Measurements from ENCODE around the gene MROH9. TPM values are rescaled to one million over a fixed set of nuclear protein-coding genes. Genes with fewer than 3 reads are reported as not detected.

Gene MROH9
- total RNA-seq, 1 experiment from 2014 or later = not detected

DNA sequence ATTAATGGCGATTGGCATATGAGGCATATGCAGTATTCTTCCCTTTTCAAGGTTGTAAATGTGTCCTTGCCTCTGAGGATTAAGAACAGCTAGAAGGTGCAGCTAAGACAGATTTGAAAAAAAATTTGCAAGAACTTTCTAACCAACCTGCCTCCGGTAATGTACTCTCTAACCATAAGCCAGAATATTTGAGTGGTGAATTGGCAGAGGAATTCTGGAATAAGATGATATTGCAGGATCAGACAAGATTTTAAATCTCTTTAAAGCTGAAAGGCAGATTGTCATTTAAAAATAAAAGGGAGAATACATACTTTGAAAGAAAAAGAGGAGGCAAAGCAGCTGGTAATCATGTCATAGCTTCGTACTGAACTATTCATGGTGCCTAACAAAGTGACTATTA is 29.2 kb downstream of the MROH9 start:
- H3K4ac ChIP-seq (ENCODE audit: low read depth, low read length) = no peak overlapping the region
- H3K27me3 ChIP-seq (ENCODE audit: insufficient read depth, low read length) = no peaks in the 10 kb centered on the region
- H4K91ac ChIP-seq (ENCODE audit: insufficient read length, low read depth, low read length) = no peak overlapping the region
- H3K9me3 ChIP-seq (ENCODE audit: control insufficient read depth, low read depth, low read length) = no peaks in the 10 kb centered on the region
- H3K27me3 Mint-ChIP-seq (ENCODE audit: low read depth) = no peaks in the 10 kb centered on the region
- no peaks in the 10 kb centered on the region for H3K79me1 ChIP-seq (ENCODE audit: insufficient read depth, low read depth, low read length, poor library complexity, severe bottlenecking)
- H2BK12ac ChIP-seq (ENCODE audit: insufficient read length, low read depth, low read length) = no peak overlapping the region
- H4K20me1 ChIP-seq (ENCODE audit: control insufficient read depth, insufficient read depth, insufficient read length) = no peaks in the 10 kb centered on the region
- no peak overlapping the region for H2AK5ac ChIP-seq (ENCODE audit: insufficient read length, low read length)
- WGBS (ENCODE audit: extremely low coverage, insufficient read length, low lambda C conversion rate) = no CpG with 5 or more reads among the region's 3 CpGs
- H3K9ac ChIP-seq (ENCODE audit: extremely low read depth, insufficient read length, low read length) = no peak overlapping the region
- H3K14ac ChIP-seq (ENCODE audit: insufficient read depth, low read length) = no peak overlapping the region
- no peaks in the 10 kb centered on the region for H3K4me1 Mint-ChIP-seq
- H4K8ac ChIP-seq (replicated peaks; ENCODE audit: insufficient read length, low read depth, low read length) = no peak overlapping the region
- H4K5ac ChIP-seq (ENCODE audit: insufficient read length, low read depth, low read length) = no peak overlapping the region
- no peaks in the 10 kb centered on the region for H3K4me1 ChIP-seq (ENCODE audit: insufficient read depth, low read length)
- H2BK120ac ChIP-seq (ENCODE audit: low read depth, low read length, poor library complexity, severe bottlenecking) = no peak overlapping the region
- no peaks in the 10 kb centered on the region for H3K23me2 ChIP-seq (ENCODE audit: insufficient read length, low read depth, low read length, poor library complexity, severe bottlenecking)
- H3K4me2 ChIP-seq (ENCODE audit: insufficient read depth, insufficient read length, low read length) = no peak overlapping the region
- DNase-seq = no peak
- H3K27ac Mint-ChIP-seq = no peak overlapping the region
- no peak overlapping the region for H3T11ph ChIP-seq (ENCODE audit: low read length)
- H3K9me3 Mint-ChIP-seq = no peaks in the 10 kb centered on the region
- H3K4me3 Mint-ChIP-seq = no peak overlapping the region
- no peak overlapping the region for H2BK15ac ChIP-seq (ENCODE audit: low read depth, low read length)
- H3K56ac ChIP-seq (ENCODE audit: insufficient read length, low read depth, low read length) = no peak overlapping the region
- H2BK20ac ChIP-seq (ENCODE audit: low read depth, low read length, poor library complexity, severe bottlenecking) = no peak overlapping the region
- H3K23ac ChIP-seq (ENCODE audit: insufficient read length, low read depth, low read length) = no peak overlapping the region
- no peak overlapping the region for H3K27ac ChIP-seq (ENCODE audit: insufficient read length, low read depth, low read length)
- H3K79me2 ChIP-seq (ENCODE audit: insufficient read depth, low read length) = no peaks in the 10 kb centered on the region
- no peak overlapping the region for H2AFZ ChIP-seq (ENCODE audit: low read length)
- H2BK5ac ChIP-seq (ENCODE audit: insufficient read length, low read length) = no peak overlapping the region
- no peak overlapping the region for H3K18ac ChIP-seq (ENCODE audit: insufficient read length, low read depth, low read length)
- TF ChIP-seq, protein P1, sequence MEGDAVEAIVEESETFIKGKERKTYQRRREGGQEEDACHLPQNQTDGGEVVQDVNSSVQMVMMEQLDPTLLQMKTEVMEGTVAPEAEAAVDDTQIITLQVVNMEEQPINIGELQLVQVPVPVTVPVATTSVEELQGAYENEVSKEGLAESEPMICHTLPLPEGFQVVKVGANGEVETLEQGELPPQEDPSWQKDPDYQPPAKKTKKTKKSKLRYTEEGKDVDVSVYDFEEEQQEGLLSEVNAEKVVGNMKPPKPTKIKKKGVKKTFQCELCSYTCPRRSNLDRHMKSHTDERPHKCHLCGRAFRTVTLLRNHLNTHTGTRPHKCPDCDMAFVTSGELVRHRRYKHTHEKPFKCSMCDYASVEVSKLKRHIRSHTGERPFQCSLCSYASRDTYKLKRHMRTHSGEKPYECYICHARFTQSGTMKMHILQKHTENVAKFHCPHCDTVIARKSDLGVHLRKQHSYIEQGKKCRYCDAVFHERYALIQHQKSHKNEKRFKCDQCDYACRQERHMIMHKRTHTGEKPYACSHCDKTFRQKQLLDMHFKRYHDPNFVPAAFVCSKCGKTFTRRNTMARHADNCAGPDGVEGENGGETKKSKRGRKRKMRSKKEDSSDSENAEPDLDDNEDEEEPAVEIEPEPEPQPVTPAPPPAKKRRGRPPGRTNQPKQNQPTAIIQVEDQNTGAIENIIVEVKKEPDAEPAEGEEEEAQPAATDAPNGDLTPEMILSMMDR (conservative IDR thresholded peaks at IDR 0.05) = no peak
- no peaks in the 10 kb centered on the region for H3K36me3 Mint-ChIP-seq (ENCODE audit: insufficient read depth in 1 of 3, low read depth in 3 of 3)
